Skeletal muscle tissue (tissue), 4 donors: ENCODE measurements around the gene SLC25A26. TPM values are rescaled to one million over a fixed set of nuclear protein-coding genes. Genes with fewer than 3 reads are reported as not detected.
"Not testable (repeated sequence)": the region's sequence is repeated elsewhere in the genome, so short reads cannot be mapped to it uniquely, and the experiment has no call there.

Experiments
- H3K27ac ChIP-seq: one replicate; pipeline ENCODE4 v1.7.0; 2013; ENCODE audit warnings: mild to moderate bottlenecking, low read depth, low read length, inconsistent platforms
- H3K27me3 ChIP-seq, 3 donors: one replicate each; pipeline ENCODE4 v1.7.0; 2013; ENCODE audit warnings: low read length in 3 of 3; ENCODE audit not compliant: control insufficient read depth in 3 of 3, insufficient read depth in 3 of 3
- H3K36me3 ChIP-seq, 3 donors: one replicate each; pipeline ENCODE4 v1.7.0; 2013; ENCODE audit warnings: low read length in 3 of 3; ENCODE audit not compliant: control insufficient read depth in 3 of 3, insufficient read depth in 3 of 3
- H3K4me1 ChIP-seq, 3 donors: one replicate each; pipeline ENCODE4 v1.7.0; 2013; ENCODE audit warnings: low read length in 3 of 3, mild to moderate bottlenecking in 3 of 3; ENCODE audit not compliant: control insufficient read depth in 3 of 3, insufficient read depth in 3 of 3
- H3K4me3 ChIP-seq, 3 donors: one replicate each; pipeline ENCODE4 v1.7.0; 2013; ENCODE audit warnings: low read length in 3 of 3
- H3K9ac ChIP-seq, 3 donors: one replicate each; pipeline ENCODE4 v1.7.0; 2013; ENCODE audit warnings: low read length in 3 of 3, mild to moderate bottlenecking in 3 of 3, moderate library complexity in 2 of 3, low read depth in 1 of 3
- H3K9me3 ChIP-seq, 3 donors: one replicate each; pipeline ENCODE4 v1.7.0; 2013; ENCODE audit warnings: low read length in 3 of 3; ENCODE audit not compliant: control insufficient read depth in 3 of 3
- total RNA-seq: library from RNA; depleted of rRNA; stranded (reverse); fragments of >200 nt; gene quantifications from one replicate; pipeline ENCODE4 v1.2.3, GENCODE V29; 2014
- donor health status: Osteomylitis.

The SLC25A26 gene
- total RNA-seq, 1 donor from 2014 or later = 30.8 TPM

- H3K4me1 ChIP-seq = peaks cover 0 to 5% (median 4%) of the 10 kb centered on the region in 3 donors
- H3K9ac ChIP-seq = no peak overlapping the region
- H3K4me3 ChIP-seq = no peak overlapping the region
- H3K36me3 ChIP-seq = no peaks in the 10 kb centered on the region
- H3K27ac ChIP-seq = no peak overlapping the region
- no peaks in the 10 kb centered on the region for H3K27me3 ChIP-seq
- H3K9me3 ChIP-seq = no peaks in the 10 kb centered on the region
Measured at GRCh38 chr3:66302288-66302687, 81.5 kb downstream of the SLC25A26 start.

DNA sequence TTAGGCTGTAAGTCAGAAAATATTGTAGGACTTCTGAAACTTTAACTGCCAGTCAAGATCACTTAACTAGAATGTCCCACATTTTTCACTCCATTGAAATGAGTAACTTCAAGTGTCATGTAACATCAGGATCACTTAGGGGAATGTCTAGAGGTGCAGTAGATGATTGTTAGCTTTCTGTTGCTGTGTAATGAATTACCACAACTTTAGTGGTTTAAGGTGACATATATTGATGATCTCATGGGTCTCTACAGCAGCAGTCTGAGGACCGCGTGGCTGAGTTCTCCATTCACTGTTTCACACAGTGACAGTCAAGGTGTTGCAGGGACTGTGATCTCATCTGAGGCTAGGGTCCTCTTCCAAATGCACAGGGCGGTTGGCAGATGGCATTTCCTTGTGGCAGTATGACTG lies 82.7 kb downstream of the SLC25A26 start:
- H3K27ac ChIP-seq = no peak overlapping the region
- no peaks in the 10 kb centered on the region for H3K27me3 ChIP-seq
- no peaks in the 10 kb centered on the region for H3K9me3 ChIP-seq
- no peak overlapping the region for H3K9ac ChIP-seq
- H3K4me3 ChIP-seq = no peak overlapping the region
- H3K36me3 ChIP-seq = no peaks in the 10 kb centered on the region
- H3K4me1 ChIP-seq = peaks cover 0 to 3% (median 0%) of the 10 kb centered on the region in 3 donors

- Histone ChIP-seq H3K9me3 (no peaks in the 10 kb centered on the region), H3K4me1 (no peaks in the 10 kb centered on the region), H3K36me3 (no peaks in the 10 kb centered on the region), H3K4me3 (no peak overlapping the region), H3K27me3 (no peaks in the 10 kb centered on the region), H3K9ac (no peak overlapping the region), H3K27ac (no peak overlapping the region)
Measured at GRCh38 chr3:66304293-66304692, 83.5 kb downstream of the SLC25A26 start.

- not testable (repeated sequence) for H3K4me1 ChIP-seq, H3K27me3 ChIP-seq, H3K4me3 ChIP-seq, H3K36me3 ChIP-seq, H3K9ac ChIP-seq, H3K9me3 ChIP-seq, H3K27ac ChIP-seq
Measured at GRCh38 chr3:66306086-66306485, 85.3 kb downstream of the SLC25A26 start.

DNA sequence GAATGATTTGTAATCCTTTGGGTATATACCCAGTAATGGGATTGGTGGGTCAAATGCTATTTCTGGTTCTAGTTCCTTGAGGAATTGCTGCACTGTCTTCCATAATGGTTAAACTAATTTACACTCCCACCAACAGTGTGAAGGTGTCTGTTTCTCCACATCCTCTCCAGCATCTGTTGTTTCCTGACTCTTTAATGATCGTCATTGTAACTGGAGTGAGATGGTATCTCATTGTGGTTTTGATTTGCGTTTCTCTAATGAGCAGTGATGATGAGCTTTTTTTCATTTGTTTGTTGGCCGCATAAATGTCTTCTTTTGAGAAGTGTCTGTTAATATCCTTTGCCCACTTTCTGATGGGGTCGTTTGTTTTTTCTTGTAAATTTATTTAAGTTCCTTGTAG lies 86.2 kb downstream of the SLC25A26 start:
- not testable (repeated sequence) for H3K9ac ChIP-seq, H3K4me1 ChIP-seq, H3K36me3 ChIP-seq, H3K27ac ChIP-seq, H3K27me3 ChIP-seq, H3K9me3 ChIP-seq, H3K4me3 ChIP-seq

DNA sequence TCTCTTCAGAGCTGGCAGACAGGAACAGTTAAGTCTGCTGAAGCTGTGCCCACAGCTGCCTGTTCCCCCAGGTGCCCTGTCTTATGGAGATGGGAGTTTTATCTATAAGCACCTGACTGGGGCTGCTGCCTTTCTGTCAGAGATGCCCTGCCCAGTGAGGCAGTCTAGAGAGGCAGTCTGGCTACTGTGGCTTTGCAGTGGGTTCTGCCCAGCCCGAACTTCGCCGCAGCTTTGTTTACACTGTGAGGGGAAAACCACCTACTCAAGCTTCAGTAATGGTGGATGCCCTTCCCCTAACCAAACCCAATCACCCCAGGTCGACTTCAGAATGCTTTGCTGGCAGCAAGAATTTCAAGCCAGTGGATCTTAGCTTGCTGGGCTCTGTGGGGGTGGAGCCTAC lies 91.2 kb downstream of the SLC25A26 start:
- H3K9ac ChIP-seq = no peak overlapping the region

GRCh38 chr3:66314455-66314854 lies 93.7 kb downstream of the SLC25A26 start:
- no peaks in the 10 kb centered on the region for H3K36me3 ChIP-seq
- H3K4me1 ChIP-seq = peaks cover 0 to 4% (median 3%) of the 10 kb centered on the region in 3 donors
- no peak overlapping the region for H3K4me3 ChIP-seq
- H3K9me3 ChIP-seq = no peaks in the 10 kb centered on the region
- H3K9ac ChIP-seq = no peak overlapping the region
- no peak overlapping the region for H3K27ac ChIP-seq
- H3K27me3 ChIP-seq = no peaks in the 10 kb centered on the region

More for the DNA sequence above, 91.2 kb downstream of the SLC25A26 start:
- no peaks in the 10 kb centered on the region for H3K4me1 ChIP-seq
- no peaks in the 10 kb centered on the region for H3K27me3 ChIP-seq
- no peaks in the 10 kb centered on the region for H3K9me3 ChIP-seq
- H3K27ac ChIP-seq = no peak overlapping the region
- no peaks in the 10 kb centered on the region for H3K36me3 ChIP-seq
- H3K4me3 ChIP-seq = no peak overlapping the region

GRCh38 chr3:66317750-66318376 lies 97.1 kb downstream of the SLC25A26 start:
- H3K4me3 ChIP-seq = no peak overlapping the region
- peaks cover 0 to 4% (median 3%) of the 10 kb centered on the region in 3 donors for H3K4me1 ChIP-seq
- H3K9me3 ChIP-seq = no peaks in the 10 kb centered on the region
- H3K36me3 ChIP-seq = no peaks in the 10 kb centered on the region
- H3K9ac ChIP-seq = no peak overlapping the region
- no peak overlapping the region for H3K27ac ChIP-seq
- no peaks in the 10 kb centered on the region for H3K27me3 ChIP-seq

- Histone ChIP-seq H3K4me3 (no peak overlapping the region), H3K27me3 (no peaks in the 10 kb centered on the region), H3K9ac (no peak overlapping the region), H3K4me1 (peaks cover 0 to 4% (median 4%) of the 10 kb centered on the region in 3 donors), H3K36me3 (no peaks in the 10 kb centered on the region), H3K9me3 (no peaks in the 10 kb centered on the region), H3K27ac (no peak overlapping the region)
Measured at GRCh38 chr3:66320390-66320789, 99.6 kb downstream of the SLC25A26 start.

- H3K36me3 ChIP-seq = no peaks in the 10 kb centered on the region
- no peaks in the 10 kb centered on the region for H3K9me3 ChIP-seq
- H3K4me3 ChIP-seq = no peak overlapping the region
- no peak overlapping the region for H3K9ac ChIP-seq
- no peaks in the 10 kb centered on the region for H3K27me3 ChIP-seq
- no peak overlapping the region for H3K27ac ChIP-seq
- H3K4me1 ChIP-seq = peaks cover 7 to 16% (median 14%) of the 10 kb centered on the region in 3 donors
Measured at GRCh38 chr3:66322436-66322835, 101.6 kb downstream of the SLC25A26 start.
